SJCRH30 (cell line): ENCODE measurements around the gene MSI1. TPM values are rescaled to one million over a fixed set of nuclear protein-coding genes. Genes with fewer than 3 reads are reported as not detected.
A peak's percentile ranks its signal among the peaks of the same experiment; 100 is the strongest.

Experiments
- DNase-seq, 2 experiments: peaks; one replicate each; pipeline ENCODE4 v3.0.0-alpha.2; 2015 to 2020
- H3K27ac ChIP-seq: fragments of 250-450 bp; sonication (Bioruptor Pico); 2 replicates; pipeline ENCODE4 v1.5.1; 2020; ENCODE audit warnings: mild to moderate bottlenecking, moderate library complexity
- H3K27me3 ChIP-seq: fragments of 250-450 bp; sonication (Bioruptor Pico); 2 replicates; pipeline ENCODE4 v1.5.1; 2020; ENCODE audit warnings: mild to moderate bottlenecking, moderate library complexity
- H3K36me3 ChIP-seq: fragments of 250-450 bp; sonication (Bioruptor Pico); 2 replicates; pipeline ENCODE4 v1.5.1; 2020; ENCODE audit warnings: mild to moderate bottlenecking, moderate library complexity
- H3K4me1 ChIP-seq: fragments of 250-450 bp; sonication (Bioruptor Pico); 2 replicates; pipeline ENCODE4 v1.5.1; 2020; ENCODE audit warnings: mild to moderate bottlenecking, moderate library complexity
- H3K4me3 ChIP-seq: fragments of 250-450 bp; sonication (Bioruptor Pico); 2 replicates; pipeline ENCODE4 v1.5.1; 2020; ENCODE audit warnings: mild to moderate bottlenecking, moderate library complexity
- H3K9me3 ChIP-seq: fragments of 250-450 bp; sonication (Bioruptor Pico); replicated peaks from 2 replicates; pipeline ENCODE4 v1.5.1; 2020; ENCODE audit warnings: mild to moderate bottlenecking, moderate library complexity
- total RNA-seq: library from RNA; depleted of rRNA; stranded (reverse); fragments of >200 nt; shearing (Covaris generic); gene quantifications from 2 replicates; pipeline ENCODE4 v1.2.3, GENCODE V29; 2014

The MSI1 gene
- total RNA-seq, 1 experiment from 2014 or later: 4.8 TPM

DNA sequence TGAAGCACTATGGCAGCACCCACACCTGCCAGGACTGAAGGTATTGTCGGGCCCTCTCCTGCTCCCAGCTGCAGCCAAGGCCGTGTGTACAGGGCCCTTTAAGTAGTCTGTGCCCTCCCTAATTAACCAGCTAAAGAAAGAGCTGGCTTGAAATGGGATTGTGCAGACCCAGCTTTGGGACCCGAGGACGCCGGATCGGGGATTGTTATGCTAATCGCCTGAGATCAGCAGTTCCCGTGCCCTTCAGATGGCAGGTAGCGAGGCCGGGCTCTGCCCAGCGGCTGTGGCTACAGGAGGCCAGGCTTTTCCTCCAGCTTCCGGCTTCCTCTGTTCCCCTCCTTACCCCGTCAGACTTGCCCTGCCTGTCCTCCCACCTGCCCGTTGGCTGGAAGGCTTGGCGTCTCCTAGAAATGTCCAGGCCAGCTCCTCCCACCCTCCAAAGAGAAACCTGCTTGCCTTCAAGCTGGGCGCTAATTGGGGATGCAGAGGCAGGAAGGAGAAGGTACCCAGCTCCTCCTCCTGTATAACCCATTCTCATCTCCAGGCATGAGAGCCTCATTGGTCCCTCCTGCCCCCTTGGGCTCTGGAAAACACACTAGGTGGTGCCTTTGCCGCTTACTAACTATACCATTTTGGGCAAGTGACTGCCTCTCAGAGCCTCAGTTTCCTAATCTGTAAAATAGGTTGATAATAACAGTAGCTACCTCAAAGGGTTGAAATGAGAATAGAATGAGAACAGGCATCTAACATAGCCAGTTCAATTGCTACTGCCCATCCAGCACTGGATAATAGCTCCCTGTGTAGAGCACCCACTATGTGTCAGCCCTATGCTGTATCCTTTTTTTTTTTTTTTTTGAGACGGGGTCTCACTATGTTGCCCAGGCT, 25.8 kb upstream of the MSI1 start:
- H3K4me3 ChIP-seq: no peak overlapping the region
- no peak for DNase-seq
- H3K4me1 ChIP-seq: no peaks in the 10 kb centered on the region
- peaks cover 6% of the 10 kb centered on the region; the same call in 1 of the 2 replicates for H3K27me3 ChIP-seq
- no peak overlapping the region for H3K27ac ChIP-seq
- H3K36me3 ChIP-seq: no peaks in the 10 kb centered on the region
- no peaks in the 10 kb centered on the region for H3K9me3 ChIP-seq

- Histone ChIP-seq H3K27me3 (peaks cover 6% of the 10 kb centered on the region; the same call in 1 of the 2 replicates), H3K4me3 (no peak overlapping the region), H3K4me1 (no peaks in the 10 kb centered on the region), H3K27ac (no peak overlapping the region), H3K9me3 (no peaks in the 10 kb centered on the region), H3K36me3 (no peaks in the 10 kb centered on the region)
- DNase-seq: no peak
Observed at GRCh38 chr12:120390540-120391120, 21.7 kb upstream of the MSI1 start.

DNA sequence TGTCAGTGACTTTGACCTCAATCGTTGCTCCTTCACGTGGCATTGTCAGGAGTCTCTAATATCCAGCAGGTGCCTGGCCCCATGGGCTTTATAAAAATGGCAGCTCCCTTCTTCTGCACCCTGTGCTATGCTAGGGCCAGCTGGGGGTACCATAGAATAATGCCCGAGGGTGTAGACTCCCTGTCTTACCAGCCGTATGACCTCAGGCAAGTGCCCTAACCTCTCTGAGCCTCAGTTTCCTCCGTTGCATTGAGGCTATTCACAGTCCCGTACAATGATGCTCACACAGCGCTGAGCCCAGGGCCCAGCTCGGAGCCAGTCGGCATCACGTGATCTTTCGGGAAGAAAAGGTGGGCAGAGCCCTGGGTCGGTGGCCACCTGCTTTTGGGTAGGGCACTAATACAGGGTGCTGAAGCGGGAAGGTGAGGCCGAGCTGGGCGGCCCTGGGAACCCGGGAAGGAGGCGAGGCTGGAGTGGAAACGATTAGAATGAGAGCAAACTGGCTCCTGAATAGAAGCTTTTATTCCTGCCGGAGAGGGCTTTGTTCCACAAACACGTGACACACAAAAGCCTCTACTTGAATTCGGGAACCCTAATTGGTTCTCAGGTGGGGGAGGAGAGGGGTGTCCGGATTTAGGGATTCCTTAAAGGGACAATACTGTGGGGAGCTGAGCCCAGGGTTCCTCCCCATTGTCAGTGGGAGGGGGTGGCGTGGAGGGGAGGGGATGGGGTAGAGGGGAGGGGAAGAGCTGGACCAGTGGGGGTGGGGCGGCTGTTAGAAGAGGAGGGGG, 19.9 kb upstream of the MSI1 start:
- no peaks in the 10 kb centered on the region for H3K4me1 ChIP-seq
- H3K36me3 ChIP-seq: no peaks in the 10 kb centered on the region
- H3K9me3 ChIP-seq: no peaks in the 10 kb centered on the region
- DNase-seq: peak in 1 of 2 experiments; percentile 36
- H3K27me3 ChIP-seq: no peaks in the 10 kb centered on the region; the same call in 1 of the 2 replicates
- no peak overlapping the region for H3K27ac ChIP-seq
- H3K4me3 ChIP-seq: no peak overlapping the region

- DNase-seq: no peak
- no peaks in the 10 kb centered on the region for H3K36me3 ChIP-seq
- no peaks in the 10 kb centered on the region for H3K4me1 ChIP-seq
- 0 out of 2 replicates have a peak, but pooled peaks cover 6% of the 10 kb centered on the region for H3K27me3 ChIP-seq
- no peak overlapping the region for H3K27ac ChIP-seq
- no peak overlapping the region for H3K4me3 ChIP-seq
- no peaks in the 10 kb centered on the region for H3K9me3 ChIP-seq
Observed at GRCh38 chr12:120381752-120382419, 12.9 kb upstream of the MSI1 start.

DNA sequence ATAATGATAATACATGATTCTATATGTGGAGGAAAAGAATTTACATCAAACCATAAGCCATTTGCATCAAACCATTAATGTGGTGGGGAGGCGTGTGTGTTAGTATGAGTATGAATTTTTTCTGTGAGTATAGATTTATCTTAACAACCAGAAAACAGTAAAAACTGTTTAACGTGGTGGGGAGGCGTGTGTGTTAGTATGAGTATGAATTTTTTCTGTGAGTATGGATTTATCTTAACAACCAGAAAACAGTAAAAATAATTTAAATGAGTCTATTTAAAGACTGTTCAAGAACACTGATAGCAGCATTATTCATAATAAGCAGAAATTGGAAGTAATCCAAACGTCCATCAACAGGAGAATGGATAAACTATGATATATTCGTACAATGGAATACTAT, 9.1 kb upstream of the MSI1 start:
- no peak for DNase-seq
- H3K36me3 ChIP-seq: no peaks in the 10 kb centered on the region
- no peaks in the 10 kb centered on the region for H3K9me3 ChIP-seq
- H3K27ac ChIP-seq: no peak overlapping the region
- peaks cover 26% of the 10 kb centered on the region for H3K27me3 ChIP-seq
- no peaks in the 10 kb centered on the region for H3K4me1 ChIP-seq
- H3K4me3 ChIP-seq: no peak overlapping the region

DNA sequence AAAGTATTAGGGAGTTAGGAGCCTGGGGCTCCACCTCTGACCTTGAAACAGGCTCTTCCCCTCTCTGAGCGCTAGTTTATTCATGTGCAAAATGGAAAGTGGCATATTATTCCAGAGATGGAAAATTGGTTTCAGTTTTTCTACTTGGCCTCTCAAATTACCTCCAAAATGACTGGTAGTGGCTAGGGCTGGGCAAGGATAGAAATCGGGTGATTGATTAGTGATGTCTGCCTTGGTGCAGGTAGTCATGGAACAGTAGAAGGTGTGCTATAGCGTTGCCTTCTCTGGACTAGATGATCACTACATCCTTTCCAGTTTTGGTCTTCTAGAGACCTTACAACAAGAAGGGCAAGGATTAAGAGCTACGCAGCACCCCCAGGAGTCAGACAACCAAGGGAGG, 8.6 kb upstream of the MSI1 start:
- no peak overlapping the region for H3K4me3 ChIP-seq
- H3K9me3 ChIP-seq: no peaks in the 10 kb centered on the region
- no peaks in the 10 kb centered on the region for H3K36me3 ChIP-seq
- H3K27ac ChIP-seq: no peak overlapping the region
- no peak for DNase-seq
- H3K27me3 ChIP-seq: peaks cover 26% of the 10 kb centered on the region
- no peaks in the 10 kb centered on the region for H3K4me1 ChIP-seq

- no peaks in the 10 kb centered on the region for H3K4me1 ChIP-seq
- H3K27me3 ChIP-seq: peaks cover 26% of the 10 kb centered on the region
- no peaks in the 10 kb centered on the region for H3K36me3 ChIP-seq
- no peak overlapping the region for H3K27ac ChIP-seq
- H3K9me3 ChIP-seq: no peaks in the 10 kb centered on the region
- no peak overlapping the region for H3K4me3 ChIP-seq
- no peak for DNase-seq
Observed at GRCh38 chr12:120376934-120377572, 8.1 kb upstream of the MSI1 start.

GRCh38 chr12:120376416-120376815, 7.5 kb upstream of the MSI1 start:
- no peaks in the 10 kb centered on the region for H3K36me3 ChIP-seq
- DNase-seq: no peak
- no peaks in the 10 kb centered on the region for H3K9me3 ChIP-seq
- peaks cover 26% of the 10 kb centered on the region for H3K27me3 ChIP-seq
- H3K27ac ChIP-seq: no peak overlapping the region
- H3K4me3 ChIP-seq: no peak overlapping the region
- H3K4me1 ChIP-seq: no peaks in the 10 kb centered on the region

DNA sequence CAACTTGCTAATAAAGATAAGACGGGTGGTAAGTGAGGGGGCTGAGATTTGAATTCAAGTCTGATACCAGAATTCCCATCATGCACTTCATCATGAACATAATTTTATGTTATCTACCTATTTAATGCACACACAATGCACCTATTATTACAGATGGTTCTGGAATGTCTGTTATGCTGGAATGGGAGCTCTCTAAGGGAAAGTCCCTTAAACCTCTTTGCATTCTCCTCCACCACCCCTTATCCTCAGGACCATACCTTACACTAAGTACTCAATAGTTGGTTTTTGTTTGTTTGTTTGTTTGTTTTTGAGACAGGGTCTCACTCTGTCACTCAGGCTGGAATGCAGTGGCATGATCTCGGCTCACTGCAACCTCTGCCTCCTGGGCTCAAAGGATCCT, 7.0 kb upstream of the MSI1 start:
- peaks cover 26% of the 10 kb centered on the region for H3K27me3 ChIP-seq
- H3K9me3 ChIP-seq: no peaks in the 10 kb centered on the region
- no peak for DNase-seq
- no peaks in the 10 kb centered on the region for H3K4me1 ChIP-seq
- H3K27ac ChIP-seq: no peak overlapping the region
- no peaks in the 10 kb centered on the region for H3K36me3 ChIP-seq
- H3K4me3 ChIP-seq: no peak overlapping the region

GRCh38 chr12:120373683-120374082, 4.7 kb upstream of the MSI1 start:
- Histone ChIP-seq H3K4me1 (no peaks in the 10 kb centered on the region), H3K27me3 (peaks cover 37% of the 10 kb centered on the region), H3K27ac (no peak overlapping the region), H3K4me3 (no peak overlapping the region), H3K36me3 (no peaks in the 10 kb centered on the region), H3K9me3 (no peaks in the 10 kb centered on the region)
- no peak for DNase-seq

DNA sequence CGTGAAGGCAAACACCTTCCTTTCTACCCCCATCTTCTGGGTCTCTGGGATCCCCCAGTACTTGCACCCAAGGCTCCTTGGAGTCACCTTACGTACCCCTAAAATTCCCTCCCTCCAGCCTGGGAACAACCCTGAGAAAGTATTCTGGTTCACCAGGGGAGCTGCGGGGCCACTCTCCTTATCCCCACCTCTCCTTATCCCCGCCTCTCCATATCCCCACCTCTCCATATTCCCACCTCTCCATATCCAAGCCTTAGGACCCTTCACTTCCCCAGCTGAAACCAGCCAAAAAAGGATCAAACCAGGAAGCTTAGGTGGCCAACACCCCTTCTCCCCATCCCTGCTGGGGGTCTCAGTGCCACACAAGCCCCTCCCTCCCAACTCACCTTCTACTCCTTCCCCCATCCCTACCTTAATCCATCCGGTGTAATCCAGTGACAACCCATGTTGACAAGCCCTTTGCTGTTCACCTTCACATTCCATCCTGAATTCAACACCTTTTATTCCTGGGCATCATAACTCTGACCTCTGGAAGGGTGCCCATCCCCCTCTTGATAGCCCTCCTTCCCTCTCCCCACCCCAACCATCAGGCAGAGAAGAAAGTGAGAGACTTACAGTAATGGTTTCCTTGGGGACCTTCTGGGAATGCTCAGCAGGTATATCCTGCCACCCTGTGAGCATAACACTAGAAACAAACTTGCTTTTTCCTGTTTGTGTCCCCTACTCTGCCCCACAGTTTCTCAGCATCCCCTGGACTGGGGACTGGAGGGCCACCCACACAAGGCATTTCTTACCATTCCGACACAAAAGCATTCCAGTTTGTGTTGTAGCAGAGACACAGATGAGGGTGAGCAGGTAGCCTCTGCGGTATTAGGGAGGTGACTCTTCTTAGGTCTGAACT, 1.6 kb upstream of the MSI1 start:
- no peak for DNase-seq
- Histone ChIP-seq H3K4me3 (no peak overlapping the region), H3K36me3 (no peaks in the 10 kb centered on the region), H3K27me3 (peaks cover 19% of the 10 kb centered on the region), H3K9me3 (no peaks in the 10 kb centered on the region), H3K27ac (no peak overlapping the region), H3K4me1 (no peaks in the 10 kb centered on the region)

- Histone ChIP-seq H3K27ac (no peak overlapping the region), H3K9me3 (no peaks in the 10 kb centered on the region), H3K36me3 (no peaks in the 10 kb centered on the region), H3K27me3 (peaks cover 11% of the 10 kb centered on the region), H3K4me1 (no peaks in the 10 kb centered on the region), H3K4me3 (peak overlapping the region; percentile 59)
- no peak for DNase-seq
Observed at GRCh38 chr12:120369603-120370342, 809 bp upstream of the MSI1 start.
